Fibroblast of skin of abdomen (primary cell): Measurements from ENCODE around the gene L3MBTL4.

Source experiments
- DNase-seq: peaks from one replicate; pipeline ENCODE4 v3.0.0-alpha.2; 2013

L3MBTL4 gene

GRCh38 chr18:6363216-6363615 is 51.5 kb downstream of the L3MBTL4 start:
- DNase-seq = no peak

GRCh38 chr18:6362559-6363129 is 52.1 kb downstream of the L3MBTL4 start:
- DNase-seq = no peak

GRCh38 chr18:6357668-6358067 is 57.0 kb downstream of the L3MBTL4 start:
- DNase-seq = no peak

- DNase-seq = peak; percentile 22
Measured at GRCh38 chr18:6355789-6356589, 58.7 kb downstream of the L3MBTL4 start.

- DNase-seq = no peak
Measured at GRCh38 chr18:6352275-6352674, 62.4 kb downstream of the L3MBTL4 start.

- DNase-seq = no peak
Measured at GRCh38 chr18:6342990-6343389, 71.7 kb downstream of the L3MBTL4 start.

- no peak for DNase-seq
Measured at GRCh38 chr18:6341709-6342108, 73.0 kb downstream of the L3MBTL4 start.

GRCh38 chr18:6341303-6341702 is 73.4 kb downstream of the L3MBTL4 start:
- DNase-seq = no peak

GRCh38 chr18:6340121-6340520 is 74.6 kb downstream of the L3MBTL4 start:
- DNase-seq = no peak

GRCh38 chr18:6336239-6336638 is 78.5 kb downstream of the L3MBTL4 start:
- DNase-seq = no peak

- DNase-seq = no peak
Measured at GRCh38 chr18:6333981-6334380, 80.7 kb downstream of the L3MBTL4 start.

GRCh38 chr18:6331872-6332271 is 82.8 kb downstream of the L3MBTL4 start:
- no peak for DNase-seq

GRCh38 chr18:6330786-6331185 is 83.9 kb downstream of the L3MBTL4 start:
- DNase-seq = no peak

GRCh38 chr18:6328621-6329010 is 86.1 kb downstream of the L3MBTL4 start:
- DNase-seq = no peak

- DNase-seq = no peak
Measured at GRCh38 chr18:6327895-6328620, 86.7 kb downstream of the L3MBTL4 start.

- DNase-seq = no peak
Measured at GRCh38 chr18:6327485-6327884, 87.2 kb downstream of the L3MBTL4 start.

- no peak for DNase-seq
Measured at GRCh38 chr18:6326566-6326965, 88.1 kb downstream of the L3MBTL4 start.

- no peak for DNase-seq
Measured at GRCh38 chr18:6323319-6323889, 91.3 kb downstream of the L3MBTL4 start.

GRCh38 chr18:6315517-6316331 is 99.0 kb downstream of the L3MBTL4 start:
- DNase-seq = no peak

- no peak for DNase-seq
Measured at GRCh38 chr18:6313415-6313814, 101.3 kb downstream of the L3MBTL4 start.

GRCh38 chr18:6311456-6312215 is 103.1 kb downstream of the L3MBTL4 start:
- DNase-seq = no peak

GRCh38 chr18:6310714-6311113 is 104.0 kb downstream of the L3MBTL4 start:
- no peak for DNase-seq
